Measurements from ENCODE around the gene RTP5. TPM values are rescaled to one million over a fixed set of nuclear protein-coding genes. Genes with fewer than 3 reads are reported as not detected.

The RTP5 gene
- total RNA-seq, 1 experiment from 2014 or later, result not detected

- POLR2A ChIA-PET, result no interaction called here
- H3K4me3 ChIP-seq (ENCODE audit: low read depth, low read length), result no peak overlapping the region
- Mint-ChIP-seq H3K4me1 (ENCODE audit: low read depth, unreplicated experiment) (no peaks in the 10 kb centered on the region), H3K27me3 (ENCODE audit: insufficient read depth, unreplicated experiment) (no peaks in the 10 kb centered on the region), H3K36me3 (ENCODE audit: insufficient read depth, unreplicated experiment) (no peaks in the 10 kb centered on the region), H3K9me3 (ENCODE audit: unreplicated experiment) (peaks cover under 1% of the 10 kb centered on the region), H3K27ac (ENCODE audit: unreplicated experiment) (no peak overlapping the region), H3K4me3 (ENCODE audit: unreplicated experiment) (no peak overlapping the region)
- intact Hi-C loops (cut with micrococcal nuclease; ENCODE audit: unreplicated experiment), result loop anchor here (10.0 kb wide), 1 partner anchor 206 kb away; no protein-coding TSS in a partner anchor
- DNase-seq, result no peak
- no peaks in the 10 kb centered on the region for H3K9me3 ChIP-seq
- no peaks in the 10 kb centered on the region for H3K27me3 ChIP-seq (replicated peaks; ENCODE audit: control insufficient read depth, insufficient read depth, low read length)
- CTCF ChIA-PET, result no interaction called here
- no TSS peak for BruUV-seq (replicated peaks)
- no peaks in the 10 kb centered on the region for H3K4me1 ChIP-seq
- no peak for TF ChIP-seq CTCF (IDR thresholded peaks at IDR 0.05; ENCODE audit: insufficient read depth in 1 of 2, low read depth in 1 of 2, low read length in 1 of 2, severe bottlenecking in 1 of 2, unreplicated experiment in 1 of 2)
- no peaks in the 10 kb centered on the region for H3K36me3 ChIP-seq (ENCODE audit: control insufficient read depth, insufficient read depth, low read length)
Measured at GRCh38 chr2:241870611-241871537, 1.3 kb downstream of the RTP5 start.

GRCh38 chr2:241871538-241872312 lies 2.2 kb downstream of the RTP5 start:
- no peaks in the 10 kb centered on the region for H3K36me3 ChIP-seq (ENCODE audit: control insufficient read depth, insufficient read depth, low read length)
- no peaks in the 10 kb centered on the region for H3K27me3 ChIP-seq (replicated peaks; ENCODE audit: control insufficient read depth, insufficient read depth, low read length)
- no peak for DNase-seq
- ChIA-PET POLR2A (no interaction called here), CTCF (no interaction called here)
- no peaks in the 10 kb centered on the region for H3K9me3 ChIP-seq
- Mint-ChIP-seq H3K4me1 (ENCODE audit: low read depth, unreplicated experiment) (no peaks in the 10 kb centered on the region), H3K9me3 (ENCODE audit: unreplicated experiment) (no peaks in the 10 kb centered on the region), H3K36me3 (ENCODE audit: insufficient read depth, unreplicated experiment) (no peaks in the 10 kb centered on the region), H3K4me3 (ENCODE audit: unreplicated experiment) (no peak overlapping the region), H3K27ac (ENCODE audit: unreplicated experiment) (no peak overlapping the region), H3K27me3 (ENCODE audit: insufficient read depth, unreplicated experiment) (no peaks in the 10 kb centered on the region)
- no peak overlapping the region for H3K4me3 ChIP-seq (ENCODE audit: low read depth, low read length)
- intact Hi-C loops (cut with micrococcal nuclease; ENCODE audit: unreplicated experiment), result loop anchor here (10.0 kb wide), 1 partner anchor 207 kb away; no protein-coding TSS in a partner anchor
- no peak for TF ChIP-seq CTCF (IDR thresholded peaks at IDR 0.05; ENCODE audit: insufficient read depth in 1 of 2, low read depth in 1 of 2, low read length in 1 of 2, severe bottlenecking in 1 of 2, unreplicated experiment in 1 of 2)
- H3K4me1 ChIP-seq, result no peaks in the 10 kb centered on the region
- no TSS peak for BruUV-seq (replicated peaks)

- POLR2A ChIA-PET, result no interaction called here
- H3K27me3 ChIP-seq (replicated peaks; ENCODE audit: control insufficient read depth, insufficient read depth, low read length), result no peaks in the 10 kb centered on the region
- H3K36me3 Mint-ChIP-seq (ENCODE audit: insufficient read depth, unreplicated experiment), result no peaks in the 10 kb centered on the region
- no peak for DNase-seq
- no peak overlapping the region for H3K4me3 ChIP-seq (ENCODE audit: low read depth, low read length)
- H3K27me3 Mint-ChIP-seq (ENCODE audit: insufficient read depth, unreplicated experiment), result no peaks in the 10 kb centered on the region
- no peak for TF ChIP-seq CTCF (IDR thresholded peaks at IDR 0.05; ENCODE audit: insufficient read depth in 1 of 2, low read depth in 1 of 2, low read length in 1 of 2, severe bottlenecking in 1 of 2, unreplicated experiment in 1 of 2)
- no TSS peak for BruUV-seq (replicated peaks)
- intact Hi-C loops (cut with micrococcal nuclease; ENCODE audit: unreplicated experiment), result loop anchor here (10.0 kb wide), 1 partner anchor 207 kb away; no protein-coding TSS in a partner anchor
- no peak overlapping the region for H3K27ac Mint-ChIP-seq (ENCODE audit: unreplicated experiment)
- no peaks in the 10 kb centered on the region for H3K4me1 Mint-ChIP-seq (ENCODE audit: low read depth, unreplicated experiment)
- no peaks in the 10 kb centered on the region for H3K36me3 ChIP-seq (ENCODE audit: control insufficient read depth, insufficient read depth, low read length)
- CTCF ChIA-PET, result no interaction called here
- no peaks in the 10 kb centered on the region for H3K9me3 ChIP-seq
- no peaks in the 10 kb centered on the region for H3K4me1 ChIP-seq
- no peak overlapping the region for H3K4me3 Mint-ChIP-seq (ENCODE audit: unreplicated experiment)
- no peaks in the 10 kb centered on the region for H3K9me3 Mint-ChIP-seq (ENCODE audit: unreplicated experiment)
Measured at GRCh38 chr2:241872313-241872642, 2.7 kb downstream of the RTP5 start.
